Body of pancreas (tissue), 4 donors: ENCODE results near the gene MYL4. TPM values are rescaled to one million over a fixed set of nuclear protein-coding genes. Genes with fewer than 3 reads are reported as not detected.

Source experiments
- ATAC-seq: fragments of 150-250 bp; one replicate; pipeline ENCODE4 v1.9.1; 2016
- DNase-seq, 4 donors: peaks; one replicate each; pipeline ENCODE4 v3.0.0-alpha.2; 2019
- H3K27ac ChIP-seq, 4 donors: fragments of 200-600 bp; sonication (generic); 1 replicate in 3 of 4; 2 replicates in 1 of 4; pipeline versions ENCODE4 v1.5.1 to v1.6.1; 2016 to 2019; ENCODE audit warnings: mild to moderate bottlenecking in 1 of 4, mixed read lengths in 1 of 4, moderate library complexity in 1 of 4
- H3K27me3 ChIP-seq, 2 donors: fragments of 200-600 bp; sonication (generic); one replicate each; pipeline ENCODE4 v1.6.0; 2016; ENCODE audit warnings: mild to moderate bottlenecking in 1 of 2
- H3K36me3 ChIP-seq, 2 donors: fragments of 200-600 bp; sonication (generic); replicated peaks in 1 of 2; 2 replicates each; pipeline ENCODE4 v1.5.1; 2016; ENCODE audit warnings: low read depth in 2 of 2; ENCODE audit not compliant: insufficient read depth in 1 of 2
- H3K4me1 ChIP-seq: fragments of 200-600 bp; sonication (generic); one replicate; pipeline ENCODE4 v1.6.0; 2016
- H3K4me3 ChIP-seq, 2 donors: fragments of 200-600 bp; sonication (generic); 1 replicate in 1 of 2; 2 replicates in 1 of 2; pipeline ENCODE4 v1.5.1; 2016 to 2019
- H3K9me3 ChIP-seq, 3 donors: fragments of 200-600 bp; sonication (generic); 1 replicate in 2 of 3; 2 replicates in 1 of 3; pipeline ENCODE4 v1.5.1; 2016
- POLR2A ChIP-seq, 3 donors: fragments of 450-650 bp; IDR thresholded peaks; one replicate each; pipeline ENCODE4 v1.6.1; 2016; ENCODE audit warnings: antibody characterized with exemption in 3 of 3, mild to moderate bottlenecking in 2 of 3
- WGBS, 2 donors: methylation state at CpG; one replicate each; pipeline ENCODE4 v1.1.5; 2017; 5-methylcytosine and 5-hydroxymethylcytosine counted together
- intact Hi-C: fragments of 100-400 bp; cut with DNase I; formaldehyde crosslinking; loops from one replicate; pipeline ENCODE4 v1.15.1; 2023
- total RNA-seq, 2 donors: library from RNA; depleted of rRNA; stranded (reverse); fragments of >200 nt; gene quantifications; one replicate each; pipeline ENCODE4 v1.1.0, GENCODE V29; 2016
- TF ChIP-seq, protein P1 (sequence below), 7 experiments: fragments of 450-650 bp in 4 of 7; fragments of 200-600 bp in 3 of 7; sonication (generic) in 3 of 7; IDR thresholded peaks; one replicate each; pipeline ENCODE4 v1.5.1; 2016 to 2019; ENCODE audit warnings: antibody characterized with exemption in 7 of 7

The MYL4 gene
- total RNA-seq, 2 donors from 2014 or later, result not detected

DNA sequence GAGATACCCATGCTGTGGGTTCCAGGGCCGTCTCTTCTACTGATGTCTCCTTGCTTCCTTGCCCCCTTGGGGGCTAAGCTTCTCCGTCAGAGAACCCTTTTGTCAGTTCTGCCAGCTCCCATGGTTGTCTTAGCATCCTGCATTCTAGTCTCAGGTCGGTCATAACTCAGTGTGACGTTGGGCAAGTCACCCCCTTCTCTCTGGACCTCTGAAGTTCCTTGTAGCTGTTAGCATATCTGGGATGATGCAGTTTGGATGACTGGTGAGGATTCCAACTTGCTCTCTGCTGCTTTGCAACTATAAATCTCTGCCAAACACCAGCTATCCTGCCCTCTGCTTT lies 8.9 kb upstream of the MYL4 start:
- WGBS, 2 donors, result 64 to 83% methylated on average over 2 to 4 of the region's 4 CpGs
- peak overlapping the region in 1 of 4 donors; percentile 52 for H3K27ac ChIP-seq

DNA sequence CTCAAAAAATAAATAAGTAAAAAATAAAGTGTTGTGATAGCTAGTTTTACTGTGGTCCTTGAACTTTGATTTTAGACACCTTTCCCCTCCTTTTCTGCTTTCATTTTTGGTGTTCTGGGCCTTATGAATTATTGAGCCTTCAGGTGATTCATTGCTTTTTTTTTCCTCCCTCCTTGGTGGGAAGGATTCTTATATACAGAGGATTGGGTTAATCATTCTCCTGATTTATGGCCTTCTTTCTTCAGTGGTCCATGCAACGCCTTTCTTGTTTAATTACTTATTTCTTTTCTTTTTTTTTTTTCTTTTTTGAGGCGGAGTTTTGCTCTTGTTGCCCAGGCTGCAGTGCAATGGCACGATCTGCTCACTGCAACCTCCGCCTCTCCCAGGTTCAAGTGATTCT lies 8.0 kb upstream of the MYL4 start:
- Histone ChIP-seq H3K4me1 (peaks cover 10% of the 10 kb centered on the region), H3K9me3 (no peaks in the 10 kb centered on the region), H3K27me3 (no peaks in the 10 kb centered on the region), H3K36me3 (no peaks in the 10 kb centered on the region), H3K4me3 (no peak overlapping the region), H3K27ac (no peak overlapping the region)
- ATAC-seq (no peak), DNase-seq (no peak)
- TF ChIP-seq, protein P1, sequence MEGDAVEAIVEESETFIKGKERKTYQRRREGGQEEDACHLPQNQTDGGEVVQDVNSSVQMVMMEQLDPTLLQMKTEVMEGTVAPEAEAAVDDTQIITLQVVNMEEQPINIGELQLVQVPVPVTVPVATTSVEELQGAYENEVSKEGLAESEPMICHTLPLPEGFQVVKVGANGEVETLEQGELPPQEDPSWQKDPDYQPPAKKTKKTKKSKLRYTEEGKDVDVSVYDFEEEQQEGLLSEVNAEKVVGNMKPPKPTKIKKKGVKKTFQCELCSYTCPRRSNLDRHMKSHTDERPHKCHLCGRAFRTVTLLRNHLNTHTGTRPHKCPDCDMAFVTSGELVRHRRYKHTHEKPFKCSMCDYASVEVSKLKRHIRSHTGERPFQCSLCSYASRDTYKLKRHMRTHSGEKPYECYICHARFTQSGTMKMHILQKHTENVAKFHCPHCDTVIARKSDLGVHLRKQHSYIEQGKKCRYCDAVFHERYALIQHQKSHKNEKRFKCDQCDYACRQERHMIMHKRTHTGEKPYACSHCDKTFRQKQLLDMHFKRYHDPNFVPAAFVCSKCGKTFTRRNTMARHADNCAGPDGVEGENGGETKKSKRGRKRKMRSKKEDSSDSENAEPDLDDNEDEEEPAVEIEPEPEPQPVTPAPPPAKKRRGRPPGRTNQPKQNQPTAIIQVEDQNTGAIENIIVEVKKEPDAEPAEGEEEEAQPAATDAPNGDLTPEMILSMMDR (IDR thresholded peaks at IDR 0.05), result no peak
- TF ChIP-seq POLR2A (IDR thresholded peaks at IDR 0.05), result no peak
- WGBS, 2 donors, result 76 to 82% methylated on average over 4 of the region's 4 CpGs
- intact Hi-C loops, result no loop called here

More for the DNA sequence above, 8.9 kb upstream of the MYL4 start:
- Histone ChIP-seq H3K4me1 (peaks cover 6% of the 10 kb centered on the region), H3K36me3 (no peaks in the 10 kb centered on the region), H3K27me3 (no peaks in the 10 kb centered on the region), H3K4me3 (no peak overlapping the region), H3K9me3 (no peaks in the 10 kb centered on the region)
- TF ChIP-seq POLR2A (IDR thresholded peaks at IDR 0.05), result no peak
- TF ChIP-seq, protein P1 (IDR thresholded peaks at IDR 0.05), result no peak
- intact Hi-C loops, result no loop called here
- no peak for ATAC-seq
- DNase-seq, result no peak

DNA sequence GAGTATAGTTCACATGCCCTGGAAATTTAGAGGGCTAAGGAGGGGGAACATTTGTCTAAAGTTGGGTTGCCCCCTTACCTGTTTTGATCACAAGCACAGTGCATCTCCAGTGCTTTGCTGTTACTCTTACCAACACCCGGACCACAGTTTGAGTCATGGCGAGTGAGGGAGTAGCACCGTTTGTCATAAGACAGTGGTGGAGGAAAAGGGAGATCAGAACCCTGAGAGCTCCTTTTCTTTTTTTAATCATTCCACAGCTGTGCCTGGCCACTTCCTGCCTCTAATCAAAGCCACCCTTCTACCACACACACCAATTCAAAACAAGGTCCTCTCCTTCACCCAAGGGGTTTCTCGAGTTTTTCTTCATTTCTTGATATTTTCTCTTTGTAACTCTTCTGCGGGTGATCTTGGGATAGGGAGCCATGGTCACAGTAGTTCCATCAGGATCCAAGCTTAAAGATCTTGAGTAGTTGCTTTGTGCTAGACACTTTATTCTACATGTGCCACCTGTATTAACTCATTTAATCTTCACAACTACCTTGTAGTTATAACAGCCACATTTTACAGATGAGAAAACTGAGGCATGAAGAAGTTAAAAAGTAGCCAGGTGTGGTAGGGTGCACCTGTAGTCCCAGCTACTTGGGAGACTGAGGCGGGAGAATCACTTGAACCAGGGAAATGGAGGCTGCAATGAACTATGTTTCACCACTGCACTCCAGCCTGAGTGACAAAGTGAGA lies 5.0 kb upstream of the MYL4 start:
- ATAC-seq (no peak), DNase-seq (no peak)
- no peak overlapping the region for H3K4me3 ChIP-seq
- no peaks in the 10 kb centered on the region for H3K27me3 ChIP-seq
- no peaks in the 10 kb centered on the region for H3K36me3 ChIP-seq
- intact Hi-C loops, result no loop called here
- peaks cover 10% of the 10 kb centered on the region for H3K4me1 ChIP-seq
- peak overlapping the region in 2 of 4 donors; percentile 47 to 77 for H3K27ac ChIP-seq
- no peaks in the 10 kb centered on the region for H3K9me3 ChIP-seq
- TF ChIP-seq, protein P1 (IDR thresholded peaks at IDR 0.05), result no peak
- TF ChIP-seq POLR2A (IDR thresholded peaks at IDR 0.05), result no peak
- 79 to 81% methylated on average over 6 of the region's 6 CpGs for WGBS, 2 donors

DNA sequence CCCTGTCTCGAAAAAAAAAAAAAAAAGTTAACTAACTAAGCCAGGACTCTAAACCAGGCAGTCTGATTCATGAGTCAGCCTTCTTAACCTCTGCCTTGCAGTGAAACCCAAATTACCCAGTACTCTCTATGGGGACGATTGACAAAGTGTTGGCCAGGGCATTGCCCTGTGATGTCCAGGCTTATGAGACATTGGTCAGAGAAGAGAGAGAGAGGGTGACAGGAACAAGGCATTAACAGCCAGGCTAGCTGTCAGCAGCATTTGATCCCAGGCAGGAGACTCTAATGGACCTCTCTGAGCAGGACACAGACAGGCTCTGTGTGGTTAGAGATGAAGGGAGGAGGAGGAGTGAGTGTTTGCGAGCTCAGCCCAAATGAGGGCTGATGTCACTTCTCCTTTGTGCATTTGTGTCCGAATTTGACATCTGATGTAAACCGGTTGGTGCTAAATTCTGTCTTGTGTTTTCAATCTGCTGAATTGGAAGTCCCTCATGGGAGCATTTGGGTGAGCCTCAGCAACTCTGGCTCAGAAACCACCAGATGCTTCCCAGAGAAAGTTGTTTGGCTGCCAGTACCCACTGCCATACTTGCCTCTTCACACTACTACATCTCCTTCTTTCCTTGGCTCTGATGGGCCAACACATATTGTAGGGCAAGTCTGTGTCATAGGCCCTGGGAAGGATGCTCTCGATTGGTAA lies 4.3 kb upstream of the MYL4 start:
- Histone ChIP-seq H3K4me3 (no peak overlapping the region), H3K4me1 (peaks cover 10% of the 10 kb centered on the region)
- no peak for TF ChIP-seq POLR2A (IDR thresholded peaks at IDR 0.05)
- TF ChIP-seq, protein P1 (IDR thresholded peaks at IDR 0.05), result no peak

More for the DNA sequence above, 4.3 kb upstream of the MYL4 start:
- H3K27ac ChIP-seq, result peak overlapping the region in 3 of 4 donors; percentile 47 to 77 (median 54)
- no peaks in the 10 kb centered on the region for H3K27me3 ChIP-seq
- no peaks in the 10 kb centered on the region for H3K36me3 ChIP-seq
- ATAC-seq (no peak), DNase-seq (peak in 1 of 4 donors; percentile 17)
- 63 to 68% methylated on average over 6 of the region's 6 CpGs for WGBS, 2 donors
- H3K9me3 ChIP-seq, result no peaks in the 10 kb centered on the region
- intact Hi-C loops, result no loop called here
